IMR-90 (cell line): Measurements from ENCODE around the gene FOXP4.

Experiments used
- CEBPB ChIP-seq: IDR thresholded peaks from 2 replicates; pipeline ENCODE4 v1.6.1; 2012; ENCODE audit warnings: low read depth, low read length, improper control_type of control experiment
- CTCF ChIP-seq: conservative IDR thresholded peaks from 2 replicates; pipeline ENCODE4 v1.5.1; 2012; ENCODE audit warnings: mild to moderate bottlenecking, low read depth, low read length, improper control_type of control experiment
- RCOR1 ChIP-seq: IDR thresholded peaks from 2 replicates; pipeline ENCODE4 v1.6.1; 2012; ENCODE audit warnings: mild to moderate bottlenecking, low read length, improper control_type of control experiment; ENCODE audit not compliant: insufficient replicate concordance

- TF ChIP-seq CEBPB, result no peak
- no peak for TF ChIP-seq CTCF
- TF ChIP-seq RCOR1, result no peak
These were observed 97.7 kb downstream of the FOXP4 start for GRCh38 chr6:41643899-41644269.
